Karpas-422 (cell line): ENCODE measurements around the gene CCL19. TPM values are rescaled to one million over a fixed set of nuclear protein-coding genes. Genes with fewer than 3 reads are reported as not detected.
"Not testable (repeated sequence)": the region's sequence is repeated elsewhere in the genome, so short reads cannot be mapped to it uniquely, and the experiment has no call there.

ENCODE experiments used
- DNase-seq: peaks from one replicate; pipeline ENCODE4 v3.0.0-alpha.2; 2015
- H2AFZ ChIP-seq: fragments of 200-600 bp; sonication (generic); 2 replicates; pipeline ENCODE4 v1.6.1; 2014; ENCODE audit warnings: antibody characterized with exemption, low read length, mixed read lengths
- H3K27ac ChIP-seq: fragments of 200-600 bp; sonication (generic); 2 replicates; pipeline ENCODE4 v1.5.1; 2014; ENCODE audit warnings: mild to moderate bottlenecking, low read length, moderate library complexity
- H3K27me3 ChIP-seq: fragments of 200-600 bp; sonication (generic); 2 replicates; pipeline ENCODE4 v1.6.1; 2014; ENCODE audit warnings: low read length, mixed read lengths
- H3K36me3 ChIP-seq: fragments of 200-600 bp; sonication (generic); 2 replicates; pipeline ENCODE4 v1.6.1; 2014; ENCODE audit warnings: low read length, mixed read lengths; ENCODE audit not compliant: insufficient read depth
- H3K4me1 ChIP-seq: fragments of 200-600 bp; sonication (generic); 2 replicates; pipeline ENCODE4 v1.6.1; 2014; ENCODE audit warnings: mild to moderate bottlenecking, low read length, mixed read lengths
- H3K4me2 ChIP-seq: fragments of 200-600 bp; sonication (generic); 2 replicates; pipeline ENCODE4 v1.6.1; 2014; ENCODE audit warnings: low read length, low read depth, mild to moderate bottlenecking; ENCODE audit not compliant: poor library complexity, severe bottlenecking
- H3K4me3 ChIP-seq: fragments of 200-600 bp; sonication (generic); 2 replicates; pipeline ENCODE4 v1.5.1; 2014; ENCODE audit warnings: mild to moderate bottlenecking, antibody characterized with exemption, low read length, mixed read lengths
- H3K79me2 ChIP-seq: fragments of 200-600 bp; sonication (generic); 2 replicates; pipeline ENCODE4 v1.6.1; 2014; ENCODE audit warnings: mild to moderate bottlenecking, low read length, mixed read lengths
- H3K9ac ChIP-seq: fragments of 200-600 bp; sonication (generic); 2 replicates; pipeline ENCODE4 v1.6.0; 2014; ENCODE audit warnings: low read length
- H3K9me2 ChIP-seq: fragments of 200-600 bp; sonication (generic), shearing (Covaris generic); replicated peaks from 2 replicates; pipeline ENCODE4 v1.6.0; 2014; ENCODE audit warnings: mild to moderate bottlenecking, low read length, moderate library complexity; ENCODE audit not compliant: insufficient read depth
- H3K9me3 ChIP-seq: fragments of 300-700, 200-600 bp; sonication (generic); 2 replicates; pipeline ENCODE4 v1.6.1; 2014; ENCODE audit warnings: low read length, mixed read lengths
- H4K20me1 ChIP-seq: fragments of 200-600 bp; sonication (generic); 2 replicates; pipeline ENCODE4 v1.6.1; 2014; ENCODE audit warnings: mild to moderate bottlenecking, antibody characterized with exemption, low read length, low read depth; ENCODE audit not compliant: insufficient read depth
- total RNA-seq: library from RNA; depleted of rRNA; stranded (reverse); fragments of >200 nt; shearing (Covaris generic); gene quantifications from 2 replicates; pipeline ENCODE4 v1.2.3, GENCODE V29; 2014; ENCODE audit warnings: low replicate concordance; rRNA removed

CCL19 gene
- total RNA-seq = not detected in 2 replicates

DNA sequence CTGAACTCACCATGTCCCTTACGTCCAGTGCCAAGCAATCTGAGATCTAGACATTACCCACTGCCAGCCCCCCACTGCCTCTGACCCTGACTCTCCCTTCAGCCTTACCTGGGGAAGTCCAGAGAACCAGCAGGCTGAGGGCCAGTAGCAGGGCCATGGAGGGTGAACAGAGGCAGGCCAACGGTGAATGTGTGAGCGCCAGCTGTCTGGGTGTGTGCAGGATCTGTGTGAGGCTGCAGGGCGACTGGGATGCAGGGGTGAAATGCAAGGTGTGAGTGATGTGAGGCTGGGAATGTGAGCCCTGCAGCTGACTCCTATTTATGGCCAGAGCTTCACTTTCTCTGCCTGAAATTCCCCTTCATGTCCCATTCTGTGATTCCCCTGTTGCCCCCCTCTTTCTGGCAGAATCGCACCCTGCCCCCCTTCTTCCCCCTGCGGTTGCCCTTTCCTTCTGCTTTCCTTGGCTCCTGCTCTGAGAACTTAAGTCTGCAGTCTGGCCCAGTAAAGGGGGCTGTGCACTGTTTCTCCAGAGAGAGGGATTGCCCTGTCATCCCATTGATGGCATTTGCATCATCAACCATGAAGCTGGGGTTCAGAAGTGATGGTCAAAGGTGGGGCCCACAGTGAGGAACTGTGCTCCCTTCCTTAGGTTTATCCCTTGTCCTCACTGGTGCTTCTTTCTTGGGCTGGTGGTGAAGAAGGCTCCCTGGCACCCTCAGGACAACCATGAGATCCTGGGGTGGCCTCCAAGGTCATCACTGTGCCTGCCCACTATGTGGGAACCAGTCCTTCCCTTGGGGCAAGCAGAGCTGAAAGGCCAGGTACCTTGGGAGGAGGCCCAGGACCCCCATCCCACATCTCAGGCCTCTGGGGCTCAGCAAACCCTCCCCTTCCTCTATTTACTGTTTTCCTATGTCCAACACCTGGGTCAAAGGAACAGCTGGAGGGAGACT, at the start of gene CCL19:
Gene CCL19, minus strand, starts transcription at position 294 of the 953 bp plus-strand sequence. Its CDS starts 137 bp downstream, at position 157.
- no peak within 1 kb of the TSS for H3K4me3 ChIP-seq
- no peaks in the 10 kb centered on the region for H4K20me1 ChIP-seq
- no peaks in the 10 kb centered on the region for H3K36me3 ChIP-seq
- H2AFZ ChIP-seq = no peak within 1 kb of the TSS
- no peak for DNase-seq
- no peak within 1 kb of the TSS for H3K9ac ChIP-seq
- no peaks in the 10 kb centered on the region for H3K9me3 ChIP-seq
- H3K9me2 ChIP-seq = no peaks in the 10 kb centered on the region
- H3K27me3 ChIP-seq = no peaks in the 10 kb centered on the region
- no peak within 1 kb of the TSS for H3K27ac ChIP-seq
- H3K4me1 ChIP-seq = peaks cover 11% of the 10 kb centered on the region
- H3K4me2 ChIP-seq = no peak within 1 kb of the TSS
- no peaks in the 10 kb centered on the region for H3K79me2 ChIP-seq

DNA sequence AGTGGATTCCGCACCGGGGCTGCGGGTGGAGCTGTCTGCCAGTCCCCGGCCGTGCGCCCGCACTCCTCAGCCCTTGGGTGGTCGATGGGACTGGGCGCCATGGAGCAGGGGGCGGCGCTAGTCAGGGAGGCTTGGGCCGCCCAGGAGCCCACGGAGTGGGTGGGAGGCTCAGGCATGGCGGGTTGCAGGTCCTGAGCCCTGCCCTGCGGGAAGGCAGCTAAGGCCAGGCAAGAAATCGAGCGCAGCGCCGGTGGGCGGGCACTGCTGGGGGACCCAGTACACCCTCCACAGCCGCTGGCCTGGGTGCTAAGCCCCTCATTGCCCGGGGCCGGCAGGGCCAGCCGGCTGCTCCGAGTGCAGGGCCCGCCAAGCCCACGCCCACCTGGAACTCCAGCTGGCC, 49.1 kb upstream of the CCL19 start:
- not testable (repeated sequence) for H3K27ac ChIP-seq, H3K9me3 ChIP-seq, H3K4me2 ChIP-seq, H3K79me2 ChIP-seq, H3K27me3 ChIP-seq, H3K4me3 ChIP-seq, H3K9ac ChIP-seq, DNase-seq, H2AFZ ChIP-seq, H4K20me1 ChIP-seq, H3K9me2 ChIP-seq, H3K36me3 ChIP-seq, H3K4me1 ChIP-seq

DNA sequence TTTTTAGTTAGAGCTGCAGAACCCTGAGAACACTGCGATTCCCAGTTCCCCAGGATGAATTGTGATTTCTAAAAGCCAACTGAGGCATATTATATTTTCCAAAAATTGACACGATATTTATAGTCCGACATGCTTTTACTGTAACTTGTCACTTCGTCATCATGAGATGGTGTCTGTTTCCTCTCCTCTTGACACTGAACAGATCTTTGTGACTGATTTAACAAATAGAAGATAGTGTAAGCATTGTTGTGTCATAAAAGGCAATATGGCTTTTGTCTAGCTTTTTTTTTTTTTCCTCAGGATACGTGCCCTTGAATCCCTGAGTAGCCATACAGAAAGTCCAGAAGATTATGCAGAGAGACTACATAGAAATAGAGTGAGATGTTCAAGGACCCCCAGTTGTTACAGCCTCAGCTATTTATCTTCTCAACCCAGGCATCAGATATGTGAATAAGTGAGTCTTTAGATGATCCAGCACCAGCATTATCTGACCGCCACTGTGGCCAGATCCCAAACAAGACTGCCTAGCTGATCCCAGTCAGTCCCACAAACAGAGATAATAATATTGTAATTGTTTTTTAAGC, 46.7 kb upstream of the CCL19 start:
- no peak overlapping the region for H3K4me2 ChIP-seq
- no peaks in the 10 kb centered on the region for H3K79me2 ChIP-seq
- H3K4me3 ChIP-seq = no peak overlapping the region
- no peaks in the 10 kb centered on the region for H3K36me3 ChIP-seq
- no peaks in the 10 kb centered on the region for H4K20me1 ChIP-seq
- H3K27ac ChIP-seq = no peak overlapping the region
- no peaks in the 10 kb centered on the region for H3K4me1 ChIP-seq
- H3K9me3 ChIP-seq = no peaks in the 10 kb centered on the region
- no peaks in the 10 kb centered on the region for H3K9me2 ChIP-seq
- H3K27me3 ChIP-seq = no peaks in the 10 kb centered on the region
- no peak overlapping the region for H2AFZ ChIP-seq
- H3K9ac ChIP-seq = no peak overlapping the region
- DNase-seq = no peak

- H3K27me3 ChIP-seq = no peaks in the 10 kb centered on the region
- H3K4me2 ChIP-seq = no peak overlapping the region
- H4K20me1 ChIP-seq = no peaks in the 10 kb centered on the region
- H2AFZ ChIP-seq = no peak overlapping the region
- no peaks in the 10 kb centered on the region for H3K9me3 ChIP-seq
- no peak overlapping the region for H3K4me3 ChIP-seq
- no peak for DNase-seq
- H3K27ac ChIP-seq = no peak overlapping the region
- H3K9ac ChIP-seq = no peak overlapping the region
- H3K4me1 ChIP-seq = no peaks in the 10 kb centered on the region
- H3K9me2 ChIP-seq = no peaks in the 10 kb centered on the region
- H3K36me3 ChIP-seq = no peaks in the 10 kb centered on the region
- no peaks in the 10 kb centered on the region for H3K79me2 ChIP-seq
Observed at GRCh38 chr9:34734720-34735119, 43.6 kb upstream of the CCL19 start.

- no peaks in the 10 kb centered on the region for H3K9me2 ChIP-seq
- H3K4me1 ChIP-seq = no peaks in the 10 kb centered on the region
- H3K9ac ChIP-seq = no peak overlapping the region
- H3K27ac ChIP-seq = no peak overlapping the region
- no peaks in the 10 kb centered on the region for H3K36me3 ChIP-seq
- no peak overlapping the region for H3K4me2 ChIP-seq
- no peaks in the 10 kb centered on the region for H3K79me2 ChIP-seq
- no peak for DNase-seq
- H3K9me3 ChIP-seq = no peaks in the 10 kb centered on the region
- H3K4me3 ChIP-seq = no peak overlapping the region
- no peaks in the 10 kb centered on the region for H4K20me1 ChIP-seq
- H2AFZ ChIP-seq = no peak overlapping the region
- no peaks in the 10 kb centered on the region for H3K27me3 ChIP-seq
Observed at GRCh38 chr9:34732886-34733285, 41.8 kb upstream of the CCL19 start.

DNA sequence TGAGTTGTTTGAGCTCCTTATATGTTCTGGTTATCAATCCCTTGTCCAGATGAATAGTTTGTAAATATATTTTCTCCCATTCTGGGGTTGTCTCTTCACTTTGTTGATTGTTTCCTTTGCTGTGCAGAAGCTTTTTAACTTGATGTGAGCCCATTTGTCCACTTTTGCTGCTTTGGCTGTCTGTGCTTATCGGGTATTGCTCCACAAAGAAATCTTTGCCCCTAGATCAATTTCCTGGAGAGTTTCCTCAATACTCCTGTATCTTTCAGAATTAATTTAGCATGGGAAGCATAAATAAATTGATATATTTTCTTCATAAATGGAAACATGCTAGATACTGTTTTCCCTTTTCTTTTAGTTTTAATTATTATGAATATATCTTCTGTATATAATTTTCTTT, 41.4 kb upstream of the CCL19 start:
- Histone ChIP-seq H2AFZ (no peak overlapping the region), H3K4me3 (no peak overlapping the region), H3K4me2 (no peak overlapping the region), H3K27me3 (no peaks in the 10 kb centered on the region), H3K36me3 (no peaks in the 10 kb centered on the region), H3K9me3 (no peaks in the 10 kb centered on the region), H4K20me1 (no peaks in the 10 kb centered on the region), H3K4me1 (no peaks in the 10 kb centered on the region), H3K79me2 (no peaks in the 10 kb centered on the region), H3K9ac (no peak overlapping the region), H3K27ac (no peak overlapping the region), H3K9me2 (no peaks in the 10 kb centered on the region)
- DNase-seq = no peak

- Histone ChIP-seq H3K36me3 (no peaks in the 10 kb centered on the region), H3K79me2 (no peaks in the 10 kb centered on the region)
- no peak for DNase-seq
Observed at GRCh38 chr9:34723141-34723540, 32.1 kb upstream of the CCL19 start.

DNA sequence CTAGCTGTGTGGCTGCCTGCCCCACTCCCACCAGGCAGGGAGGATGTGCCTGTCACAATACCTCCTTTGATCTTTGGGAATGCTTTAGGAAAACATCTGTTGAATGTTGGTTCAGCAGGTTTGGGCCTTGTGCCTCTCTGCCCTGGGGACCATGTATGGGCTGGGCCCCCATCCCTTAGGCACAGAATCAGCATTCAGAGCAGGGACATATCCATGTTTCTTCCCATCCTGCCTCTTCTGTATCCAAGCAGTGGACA, 28.6 kb upstream of the CCL19 start:
- not testable (repeated sequence) for H3K9ac ChIP-seq, DNase-seq, H3K9me2 ChIP-seq

More at GRCh38 chr9:34723141-34723540, 32.1 kb upstream of the CCL19 start:
- Histone ChIP-seq H3K27me3 (no peaks in the 10 kb centered on the region), H3K9me2 (no peaks in the 10 kb centered on the region), H3K9ac (no peak overlapping the region), H2AFZ (no peak overlapping the region), H3K9me3 (no peaks in the 10 kb centered on the region), H3K27ac (no peak overlapping the region), H3K4me2 (no peak overlapping the region), H3K4me1 (no peaks in the 10 kb centered on the region), H4K20me1 (no peaks in the 10 kb centered on the region), H3K4me3 (no peak overlapping the region)

More for the DNA sequence above, 28.6 kb upstream of the CCL19 start:
- not testable (repeated sequence) for H3K9me3 ChIP-seq, H3K36me3 ChIP-seq, H3K4me2 ChIP-seq, H3K27me3 ChIP-seq, H3K4me1 ChIP-seq, H3K27ac ChIP-seq, H2AFZ ChIP-seq, H3K79me2 ChIP-seq, H3K4me3 ChIP-seq, H4K20me1 ChIP-seq
